LNCAP (cell line): Measurements from ENCODE around the gene PARN.

ENCODE experiments used
- CTCF ChIP-seq: fragments of 450-650 bp; IDR thresholded peaks from 2 replicates; pipeline ENCODE4 v1.5.1; 2017; ENCODE audit warnings: mild to moderate bottlenecking

PARN gene

GRCh38 chr16:14449334-14449733 lies 180.7 kb downstream of the PARN start:
- TF ChIP-seq CTCF, result no peak

- TF ChIP-seq CTCF, result no peak
Measured at GRCh38 chr16:14448879-14449278, 181.2 kb downstream of the PARN start.

- TF ChIP-seq CTCF, result no peak
Measured at GRCh38 chr16:14447783-14448182, 182.3 kb downstream of the PARN start.

GRCh38 chr16:14446796-14447195 lies 183.3 kb downstream of the PARN start:
- TF ChIP-seq CTCF, result no peak

GRCh38 chr16:14445937-14446715 lies 183.9 kb downstream of the PARN start:
- no peak for TF ChIP-seq CTCF

DNA sequence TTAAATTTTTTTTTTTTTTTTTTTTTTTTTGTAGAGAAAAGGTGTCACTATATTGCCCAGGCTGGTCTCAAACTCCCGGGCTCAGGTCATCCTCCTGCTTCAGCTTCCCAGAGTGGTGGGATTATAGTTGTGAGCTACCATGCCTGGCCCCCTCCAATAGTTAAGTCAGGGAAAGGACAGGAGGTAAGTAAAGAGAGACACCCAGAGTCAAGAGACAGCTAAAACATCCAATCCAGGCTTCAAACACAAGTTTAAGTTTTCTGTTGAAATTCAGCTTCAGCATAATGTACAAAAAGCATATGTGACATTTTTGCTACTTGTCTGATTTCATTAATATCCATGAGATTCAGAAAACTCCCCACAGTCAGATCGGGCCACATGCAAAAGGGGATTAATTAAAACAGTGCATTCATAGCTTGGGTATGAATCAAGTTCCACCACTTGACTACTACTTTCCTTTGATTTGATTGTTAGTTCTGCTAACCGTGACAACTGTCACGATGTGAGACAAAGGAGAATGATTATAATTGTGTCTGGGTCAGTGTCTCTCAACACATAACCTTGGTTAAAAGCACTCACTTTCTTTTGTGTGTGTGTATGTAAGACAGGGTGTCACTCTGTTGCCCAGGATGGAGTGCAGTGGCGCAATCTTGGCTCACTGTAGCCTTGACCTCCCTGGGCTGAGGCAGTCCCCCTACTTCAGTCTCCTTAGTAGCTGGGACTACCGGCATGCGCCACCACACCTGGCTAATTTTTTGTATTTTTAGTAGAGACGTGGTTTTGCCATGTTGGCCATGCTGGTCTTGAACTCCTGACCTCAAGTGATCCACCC lies 184.9 kb downstream of the PARN start:
- no peak for TF ChIP-seq CTCF

GRCh38 chr16:14438256-14438655 lies 191.8 kb downstream of the PARN start:
- TF ChIP-seq CTCF, result no peak
